Measurements from ENCODE around the gene ZBTB47. TPM values are rescaled to one million over a fixed set of nuclear protein-coding genes. Genes with fewer than 3 reads are reported as not detected.

Gene ZBTB47
- total and polyA plus RNA-seq, 2 donors (not counting 1 experiment from before 2014, with no cell fraction given), result 15.6 to 49.4 TPM

- no peaks in the 10 kb centered on the region for H3K9me3 ChIP-seq (ENCODE audit: control insufficient read depth, insufficient read depth, low read depth, low read length)
- no peak overlapping the region for H2AFZ ChIP-seq (ENCODE audit: low read length)
- H3K27ac ChIP-seq (ENCODE audit: insufficient read depth, low read length), result no peak overlapping the region
- H4K20me1 ChIP-seq (ENCODE audit: control insufficient read depth, extremely low read depth, insufficient read depth, low read length), result no peaks in the 10 kb centered on the region
- H3K4me1 ChIP-seq (ENCODE audit: control insufficient read depth, extremely low read depth, insufficient read depth, low read length), result peaks cover 22% of the 10 kb centered on the region
- peaks cover 4% of the 10 kb centered on the region for H3K36me3 ChIP-seq (ENCODE audit: control insufficient read depth, insufficient read depth, low read length)
- H3K79me2 ChIP-seq (ENCODE audit: control insufficient read depth, insufficient read depth, low read length), result peaks cover 14% of the 10 kb centered on the region
- no peaks in the 10 kb centered on the region for H3K27me3 ChIP-seq (ENCODE audit: control insufficient read depth, insufficient read depth, low read length)
- TF ChIP-seq EZH2 (IDR thresholded peaks at IDR 0.05; ENCODE audit: low read length, missing control alignments) (no peak), CTCF (conservative IDR thresholded peaks at IDR 0.05 in 1 of 2, IDR thresholded peaks at IDR 0.05 in 1 of 2; ENCODE audit: low read depth in 1 of 2, low read length in 2 of 2) (no peak)
- no peak overlapping the region for H3K4me2 ChIP-seq (ENCODE audit: extremely low read depth, insufficient read depth, low read length)
- DNase-seq (ENCODE audit: low read depth in 2 of 2), result no peak
- H3K9ac ChIP-seq (ENCODE audit: insufficient read depth, low read length), result no peak overlapping the region
- no peak overlapping the region for H3K4me3 ChIP-seq (replicated peaks in 1 of 4; ENCODE audit: control extremely low read depth in 1 of 4, insufficient read depth in 1 of 4, low read depth in 3 of 4, low read length in 4 of 4)
Measured at GRCh38 chr3:42649783-42650182, 3.7 kb upstream of the ZBTB47 start.

- DNase-seq (ENCODE audit: low read depth in 2 of 2), result peak; percentile 57 to 78
- Histone ChIP-seq H3K4me3 (replicated peaks in 1 of 4; ENCODE audit: control extremely low read depth in 1 of 4, insufficient read depth in 1 of 4, low read depth in 3 of 4, low read length in 4 of 4) (peak overlapping the region in 2 of 4 experiments; percentile 70 to 82), H3K36me3 (ENCODE audit: control insufficient read depth, insufficient read depth, low read length) (peaks cover 3% of the 10 kb centered on the region), H3K79me2 (ENCODE audit: control insufficient read depth, insufficient read depth, low read length) (peaks cover 28% of the 10 kb centered on the region), H3K27ac (ENCODE audit: insufficient read depth, low read length) (peak overlapping the region; percentile 80), H4K20me1 (ENCODE audit: control insufficient read depth, extremely low read depth, insufficient read depth, low read length) (no peaks in the 10 kb centered on the region), H3K9ac (ENCODE audit: insufficient read depth, low read length) (no peak overlapping the region), H3K4me1 (ENCODE audit: control insufficient read depth, extremely low read depth, insufficient read depth, low read length) (peaks cover 33% of the 10 kb centered on the region), H2AFZ (ENCODE audit: low read length) (no peak overlapping the region), H3K9me3 (ENCODE audit: control insufficient read depth, insufficient read depth, low read depth, low read length) (no peaks in the 10 kb centered on the region), H3K27me3 (ENCODE audit: control insufficient read depth, insufficient read depth, low read length) (no peaks in the 10 kb centered on the region), H3K4me2 (ENCODE audit: extremely low read depth, insufficient read depth, low read length) (peak overlapping the region; percentile 80)
- TF ChIP-seq CTCF (conservative IDR thresholded peaks at IDR 0.05 in 1 of 2, IDR thresholded peaks at IDR 0.05 in 1 of 2; ENCODE audit: low read depth in 1 of 2, low read length in 2 of 2) (no peak), EZH2 (IDR thresholded peaks at IDR 0.05; ENCODE audit: low read length, missing control alignments) (no peak)
Measured at GRCh38 chr3:42651248-42652091, 2.0 kb upstream of the ZBTB47 start.

DNA sequence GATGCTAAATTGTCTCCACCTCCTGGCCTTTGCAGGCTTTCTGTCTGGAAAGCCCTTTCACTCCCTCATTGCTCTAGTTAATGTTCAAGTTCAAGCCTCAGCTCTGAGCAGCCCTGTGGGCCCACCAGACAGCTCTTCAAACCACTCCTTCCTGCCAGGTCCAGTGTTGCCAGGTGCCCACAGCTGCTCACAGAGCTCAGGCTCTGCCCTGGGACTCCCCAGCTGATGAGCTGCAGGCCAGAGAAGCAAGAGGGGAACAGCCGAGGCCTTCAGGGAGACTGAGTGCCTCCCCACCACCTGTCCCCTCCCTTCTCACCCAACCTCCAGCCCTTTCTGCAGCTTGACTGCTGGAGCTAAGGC, 1.3 kb upstream of the ZBTB47 start:
- peak in 1 of 2 donors; percentile 24 for DNase-seq (ENCODE audit: low read depth in 2 of 2)
- H3K9ac ChIP-seq (ENCODE audit: insufficient read depth, low read length), result no peak overlapping the region
- TF ChIP-seq EZH2 (IDR thresholded peaks at IDR 0.05; ENCODE audit: low read length, missing control alignments) (no peak), CTCF (conservative IDR thresholded peaks at IDR 0.05 in 1 of 2, IDR thresholded peaks at IDR 0.05 in 1 of 2; ENCODE audit: low read depth in 1 of 2, low read length in 2 of 2) (no peak)
- H3K4me1 ChIP-seq (ENCODE audit: control insufficient read depth, extremely low read depth, insufficient read depth, low read length), result peaks cover 33% of the 10 kb centered on the region
- H3K4me3 ChIP-seq (replicated peaks in 1 of 4; ENCODE audit: control extremely low read depth in 1 of 4, insufficient read depth in 1 of 4, low read depth in 3 of 4, low read length in 4 of 4), result peak overlapping the region; percentile 60 to 82 (median 75)
- no peaks in the 10 kb centered on the region for H4K20me1 ChIP-seq (ENCODE audit: control insufficient read depth, extremely low read depth, insufficient read depth, low read length)
- H3K27me3 ChIP-seq (ENCODE audit: control insufficient read depth, insufficient read depth, low read length), result no peaks in the 10 kb centered on the region
- H3K9me3 ChIP-seq (ENCODE audit: control insufficient read depth, insufficient read depth, low read depth, low read length), result no peaks in the 10 kb centered on the region
- H3K27ac ChIP-seq (ENCODE audit: insufficient read depth, low read length), result peak overlapping the region; percentile 80
- H3K36me3 ChIP-seq (ENCODE audit: control insufficient read depth, insufficient read depth, low read length), result peaks cover 3% of the 10 kb centered on the region
- H2AFZ ChIP-seq (ENCODE audit: low read length), result no peak overlapping the region
- H3K4me2 ChIP-seq (ENCODE audit: extremely low read depth, insufficient read depth, low read length), result peak overlapping the region; percentile 80
- peaks cover 32% of the 10 kb centered on the region for H3K79me2 ChIP-seq (ENCODE audit: control insufficient read depth, insufficient read depth, low read length)

All from fibroblast of lung (primary cell).